COLO829 (cell line): Measurements from ENCODE around the gene PYGO2.
"Not testable (repeated sequence)": the region's sequence is repeated elsewhere in the genome, so short reads cannot be mapped to it uniquely, and the experiment has no call there.

Experiments
- DNase-seq: peaks from one replicate; pipeline ENCODE4 v3.0.0; 2012; ENCODE audit warnings: low spot score

Gene PYGO2

DNA sequence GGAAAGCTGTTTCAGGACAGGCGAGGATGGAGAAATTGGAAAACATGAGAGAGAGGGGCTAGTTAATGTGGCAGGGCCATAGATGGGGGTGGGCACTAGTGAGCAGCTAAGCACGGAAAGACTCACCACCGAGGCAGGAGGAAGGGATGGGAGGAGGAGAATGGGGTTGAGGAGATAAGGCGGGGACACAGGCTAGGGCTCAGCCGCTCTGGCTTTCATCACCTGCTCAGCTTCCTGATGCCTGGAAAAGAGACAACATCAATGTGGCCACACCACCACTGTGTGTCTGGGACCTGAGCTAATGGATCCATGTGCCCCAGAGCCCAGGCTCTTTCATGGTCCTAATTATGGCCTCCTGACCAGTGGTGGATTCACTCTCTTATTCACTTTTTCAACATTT, 52.6 kb downstream of the PYGO2 start:
- no peak for DNase-seq

DNA sequence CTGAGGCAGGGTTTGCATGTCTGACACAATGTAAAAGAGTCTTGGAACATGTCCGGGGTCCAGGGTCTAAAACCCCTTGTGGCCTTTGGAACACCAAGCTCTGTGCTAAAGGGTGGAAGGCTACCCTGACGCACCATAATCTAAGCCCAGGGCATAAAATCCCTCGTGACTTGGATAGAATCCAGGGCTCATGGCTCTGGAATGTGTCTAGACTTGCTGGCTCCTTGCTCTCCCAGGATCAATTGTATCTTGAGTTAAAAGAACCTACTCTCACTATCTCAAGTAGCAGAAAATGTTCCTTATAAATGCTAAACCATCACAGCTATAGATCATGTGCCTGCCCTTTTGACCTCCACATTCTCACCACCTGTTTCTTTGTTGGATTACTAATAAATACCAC, 53.5 kb downstream of the PYGO2 start:
- not testable (repeated sequence) for DNase-seq
